WERI-Rb-1 (cell line): ENCODE measurements around the gene KIF13A.

Source experiments
- DNase-seq: peaks from one replicate; pipeline ENCODE4 v3.0.0-alpha.2; 2020
- H3K27ac ChIP-seq: fragments of 250-450 bp; sonication (Bioruptor Pico); 2 replicates; pipeline ENCODE4 v1.5.1; 2020; ENCODE audit warnings: mild to moderate bottlenecking, moderate library complexity
- H3K27me3 ChIP-seq: fragments of 250-450 bp; sonication (Bioruptor Pico); 2 replicates; pipeline ENCODE4 v1.5.1; 2021; ENCODE audit warnings: mild to moderate bottlenecking, low read depth, moderate library complexity; ENCODE audit not compliant: insufficient read depth, severe bottlenecking
- H3K36me3 ChIP-seq: fragments of 250-450 bp; sonication (Bioruptor Pico); 2 replicates; pipeline ENCODE4 v1.5.1; 2020; ENCODE audit warnings: mild to moderate bottlenecking, moderate library complexity
- H3K4me3 ChIP-seq: 2 replicates; pipeline ENCODE4 v1.5.1; 2011; ENCODE audit warnings: low read depth, mild to moderate bottlenecking, control low read depth, low read length
- H3K9me3 ChIP-seq: fragments of 250-450 bp; sonication (Bioruptor Pico); 2 replicates; pipeline ENCODE4 v1.5.1; 2021; ENCODE audit warnings: mild to moderate bottlenecking, moderate library complexity; ENCODE audit not compliant: severe bottlenecking
- TF ChIP-seq, protein P1 (sequence below): IDR thresholded peaks from 2 replicates; pipeline ENCODE4 v1.5.1; 2011; ENCODE audit warnings: low read depth, mild to moderate bottlenecking, control low read depth, inconsistent platforms, low read length

KIF13A gene

DNA sequence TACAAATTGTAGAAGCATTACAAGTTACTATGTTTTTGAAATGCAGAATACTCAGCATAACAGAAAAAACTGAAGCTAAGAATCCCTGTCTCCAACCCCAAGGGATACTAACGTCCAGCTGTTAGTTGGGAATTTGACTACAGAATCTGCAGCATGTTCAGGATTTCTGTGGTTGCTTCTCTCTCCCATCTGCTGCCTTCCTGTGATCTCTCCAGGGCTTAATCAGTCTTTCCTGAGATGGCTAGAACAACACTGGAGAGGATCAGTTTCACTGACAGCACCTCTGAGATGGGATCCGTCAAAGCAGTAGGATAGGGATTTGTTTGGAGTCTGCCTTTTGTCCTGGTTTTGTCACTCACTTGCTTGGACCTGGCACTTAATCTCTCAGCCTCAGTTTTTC, 207.4 kb downstream of the KIF13A start:
- H3K4me3 ChIP-seq, result no peak overlapping the region
- TF ChIP-seq, protein P1, sequence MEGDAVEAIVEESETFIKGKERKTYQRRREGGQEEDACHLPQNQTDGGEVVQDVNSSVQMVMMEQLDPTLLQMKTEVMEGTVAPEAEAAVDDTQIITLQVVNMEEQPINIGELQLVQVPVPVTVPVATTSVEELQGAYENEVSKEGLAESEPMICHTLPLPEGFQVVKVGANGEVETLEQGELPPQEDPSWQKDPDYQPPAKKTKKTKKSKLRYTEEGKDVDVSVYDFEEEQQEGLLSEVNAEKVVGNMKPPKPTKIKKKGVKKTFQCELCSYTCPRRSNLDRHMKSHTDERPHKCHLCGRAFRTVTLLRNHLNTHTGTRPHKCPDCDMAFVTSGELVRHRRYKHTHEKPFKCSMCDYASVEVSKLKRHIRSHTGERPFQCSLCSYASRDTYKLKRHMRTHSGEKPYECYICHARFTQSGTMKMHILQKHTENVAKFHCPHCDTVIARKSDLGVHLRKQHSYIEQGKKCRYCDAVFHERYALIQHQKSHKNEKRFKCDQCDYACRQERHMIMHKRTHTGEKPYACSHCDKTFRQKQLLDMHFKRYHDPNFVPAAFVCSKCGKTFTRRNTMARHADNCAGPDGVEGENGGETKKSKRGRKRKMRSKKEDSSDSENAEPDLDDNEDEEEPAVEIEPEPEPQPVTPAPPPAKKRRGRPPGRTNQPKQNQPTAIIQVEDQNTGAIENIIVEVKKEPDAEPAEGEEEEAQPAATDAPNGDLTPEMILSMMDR, result no peak
- H3K27me3 ChIP-seq, result no peaks in the 10 kb centered on the region
- H3K9me3 ChIP-seq, result no peaks in the 10 kb centered on the region
- peaks cover 30% of the 10 kb centered on the region for H3K36me3 ChIP-seq
- peak; percentile 73 for DNase-seq
- H3K27ac ChIP-seq, result peak overlapping the region; percentile 10; the same call in 1 of the 2 replicates

DNA sequence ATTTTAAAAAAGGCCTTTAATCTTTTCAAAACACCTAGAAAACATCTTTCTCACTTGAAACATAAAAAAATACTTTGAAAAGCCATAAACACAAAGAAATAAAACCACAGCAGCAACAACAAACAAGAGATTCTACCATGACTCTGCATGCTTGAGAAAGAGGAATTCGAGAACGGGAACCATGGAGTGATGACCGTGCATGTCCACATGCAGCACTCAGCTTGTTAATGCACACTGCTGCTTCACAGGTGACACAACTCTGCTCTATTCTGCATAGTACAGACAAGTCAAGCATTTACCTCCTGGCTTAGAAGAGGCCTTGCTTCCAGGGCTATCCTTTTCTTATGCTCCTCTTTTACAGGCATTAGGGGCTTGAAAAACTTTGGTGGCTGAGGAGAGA, 215.8 kb downstream of the KIF13A start:
- TF ChIP-seq, protein P1, result no peak
- no peak for DNase-seq
- H3K4me3 ChIP-seq, result no peak overlapping the region
- H3K36me3 ChIP-seq, result peaks cover 22% of the 10 kb centered on the region
- H3K9me3 ChIP-seq, result no peaks in the 10 kb centered on the region
- no peak overlapping the region for H3K27ac ChIP-seq
- H3K27me3 ChIP-seq, result no peaks in the 10 kb centered on the region

DNA sequence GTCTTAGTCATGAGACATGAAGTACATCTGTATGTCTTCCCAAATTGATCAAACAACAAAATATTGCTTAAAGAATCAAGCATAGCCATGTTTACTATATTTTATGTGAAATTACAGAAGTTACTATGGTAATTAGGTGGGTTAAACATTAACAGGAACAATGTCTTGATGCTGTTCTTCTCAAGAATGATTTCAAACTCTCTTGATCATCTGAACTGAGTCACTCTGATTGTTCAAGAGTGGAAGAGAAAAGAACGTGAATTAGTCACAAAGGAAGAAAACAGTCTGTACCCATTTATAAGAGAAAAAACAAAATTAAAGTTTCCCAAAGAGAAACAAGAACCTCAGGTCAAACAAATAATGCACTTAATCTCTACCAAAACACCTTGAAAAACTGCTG, 218.6 kb downstream of the KIF13A start:
- no peak overlapping the region for H3K4me3 ChIP-seq
- DNase-seq, result no peak
- TF ChIP-seq, protein P1, result no peak

DNA sequence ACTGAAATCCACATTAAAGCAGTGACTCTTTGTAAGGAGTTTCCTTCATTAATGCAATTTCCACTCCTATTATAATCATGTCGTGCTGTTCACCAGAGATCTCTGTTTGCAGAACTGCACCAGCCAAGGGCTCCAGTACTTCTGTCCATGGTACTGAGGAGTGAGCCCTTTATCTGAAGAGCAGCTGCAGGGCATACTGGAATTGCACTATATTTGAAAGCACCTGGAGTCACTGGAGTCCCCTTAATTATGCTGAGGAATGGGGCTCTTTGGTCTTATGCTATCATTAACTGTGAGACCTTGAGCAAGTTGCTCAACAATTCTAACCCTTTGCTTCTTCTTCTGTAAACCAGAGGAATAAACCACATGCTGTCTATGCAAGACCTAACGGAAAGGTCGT, 219.0 kb downstream of the KIF13A start:
- TF ChIP-seq, protein P1, result no peak
- H3K36me3 ChIP-seq, result peaks cover 33% of the 10 kb centered on the region
- H3K9me3 ChIP-seq, result no peaks in the 10 kb centered on the region
- no peak overlapping the region for H3K4me3 ChIP-seq
- H3K27me3 ChIP-seq, result no peaks in the 10 kb centered on the region
- no peak for DNase-seq
- H3K27ac ChIP-seq, result no peak overlapping the region

More for the DNA sequence above, 218.6 kb downstream of the KIF13A start:
- no peaks in the 10 kb centered on the region for H3K9me3 ChIP-seq
- H3K36me3 ChIP-seq, result peaks cover 32% of the 10 kb centered on the region
- no peak overlapping the region for H3K27ac ChIP-seq
- no peaks in the 10 kb centered on the region for H3K27me3 ChIP-seq

DNA sequence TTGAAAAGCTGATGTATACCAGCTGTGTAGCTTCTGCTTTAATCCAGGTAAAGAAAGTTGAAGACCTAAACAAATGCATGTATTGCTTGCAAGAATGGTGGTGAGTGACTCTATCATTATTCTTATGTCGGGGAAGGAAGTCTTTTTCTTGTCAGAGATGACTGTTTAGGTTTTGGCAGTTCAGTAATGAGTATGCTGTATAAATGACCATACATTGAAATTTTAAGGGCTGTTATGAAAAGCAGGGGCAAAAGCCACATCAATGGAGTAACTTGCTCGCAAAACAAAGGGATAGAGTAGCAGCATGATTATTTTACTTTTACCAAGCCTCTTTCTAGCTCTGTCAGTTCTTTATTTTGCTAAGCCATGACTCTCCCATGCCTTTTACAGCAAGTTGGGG, 224.8 kb downstream of the KIF13A start:
- H3K27me3 ChIP-seq, result no peaks in the 10 kb centered on the region
- H3K36me3 ChIP-seq, result peaks cover 12% of the 10 kb centered on the region
- no peak overlapping the region for H3K4me3 ChIP-seq
- TF ChIP-seq, protein P1, result no peak
- no peak for DNase-seq
- H3K27ac ChIP-seq, result no peak overlapping the region
- H3K9me3 ChIP-seq, result no peaks in the 10 kb centered on the region

DNA sequence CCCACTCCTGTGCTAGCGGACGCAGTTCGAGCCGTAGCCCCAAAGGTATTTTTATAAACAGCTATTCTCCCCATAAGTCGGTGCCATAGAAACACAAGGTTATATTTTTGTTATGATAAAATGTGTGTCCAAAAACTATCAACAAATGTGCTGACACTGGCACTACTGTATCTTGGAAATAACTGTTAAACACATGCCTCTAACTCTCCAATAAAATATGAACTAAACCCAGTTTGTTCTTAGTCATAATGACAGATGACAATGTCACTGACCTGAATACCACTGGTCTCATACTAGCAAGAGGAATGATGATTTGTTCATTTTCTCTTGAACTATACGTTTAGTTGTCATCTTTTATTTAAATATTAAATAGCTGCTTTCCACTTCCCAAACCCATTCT, 229.3 kb downstream of the KIF13A start:
- no peak for DNase-seq
- H3K27me3 ChIP-seq, result no peaks in the 10 kb centered on the region
- H3K4me3 ChIP-seq, result no peak overlapping the region
- H3K27ac ChIP-seq, result no peak overlapping the region
- H3K9me3 ChIP-seq, result no peaks in the 10 kb centered on the region
- TF ChIP-seq, protein P1, result no peak
- no peaks in the 10 kb centered on the region for H3K36me3 ChIP-seq
